HEK293 (cell line): ENCODE results near the gene FBXL7.

Source experiments
- CTCF ChIA-PET: fragments of 350-600 bp; formaldehyde crosslinking; extraction: SDS; loops from one replicate; lab custom pipeline; 2021; ENCODE audit warnings: antibody characterized with exemption; lab: Yijun Ruan, JAX
- POLR2A ChIA-PET: fragments of 300-600 bp; formaldehyde crosslinking; extraction: SDS; loops from one replicate; lab custom pipeline; 2020; ENCODE audit warnings: antibody characterized with exemption, inconsistent platforms; lab: Yijun Ruan, JAX
- H3K27ac ChIP-seq: fragments of 200-500 bp; sonication (Bioruptor generic); 2 replicates; pipeline ENCODE4 v1.5.1; 2014; ENCODE audit warnings: low read depth, low read length, control low read depth, inconsistent platforms; ENCODE audit errors: extremely low read depth
- H3K36me3 ChIP-seq, 2 experiments: fragments of 200-500 bp in 1 of 2; sonication (Bioruptor generic) in 1 of 2; 1 replicate in 1 of 2; 2 replicates in 1 of 2; pipeline ENCODE4 v1.5.1; 2014 to 2017; ENCODE audit warnings: inconsistent platforms in 2 of 2, low read length in 2 of 2; ENCODE audit not compliant: control insufficient read depth in 2 of 2, insufficient read depth in 1 of 2
- H3K4me1 ChIP-seq: fragments of 200-500 bp; sonication (Bioruptor generic); 2 replicates; pipeline ENCODE4 v1.5.1; 2014; ENCODE audit warnings: mild to moderate bottlenecking, low read length, inconsistent platforms; ENCODE audit not compliant: control insufficient read depth, insufficient read depth
- H3K4me3 ChIP-seq: 2 replicates; pipeline ENCODE4 v1.5.1; 2011; ENCODE audit warnings: low read depth, mild to moderate bottlenecking, control low read depth, low read length, moderate library complexity
- H3K9me3 ChIP-seq: fragments of 200-500 bp; sonication (Bioruptor generic); 2 replicates; pipeline ENCODE4 v1.5.1; 2014; ENCODE audit warnings: low read depth, low read length, inconsistent platforms; ENCODE audit not compliant: control insufficient read depth, insufficient read depth
- KLF16 ChIP-seq: fragments of 450-650 bp; formaldehyde crosslinking; IDR thresholded peaks from 2 replicates; pipeline ENCODE4 v1.5.1; 2017; ENCODE audit warnings: missing biosample characterization, missing genetic modification characterization
- SETDB1 ChIP-seq: IDR thresholded peaks from one replicate; pipeline ENCODE4 v1.6.1; 2017; ENCODE audit warnings: mild to moderate bottlenecking, low read length, moderate library complexity, mixed read lengths; ENCODE audit not compliant: insufficient read length
- SP2 ChIP-seq: fragments of 450-650 bp; formaldehyde crosslinking; IDR thresholded peaks from 2 replicates; pipeline ENCODE4 v1.5.1; 2016; ENCODE audit warnings: missing biosample characterization, missing genetic modification characterization
- ZBTB20 ChIP-seq: fragments of 450-650 bp; formaldehyde crosslinking; IDR thresholded peaks from 2 replicates; pipeline ENCODE4 v1.5.1; 2016; ENCODE audit warnings: missing biosample characterization, missing genetic modification characterization
- ZFP3 ChIP-seq: fragments of 450-650 bp; formaldehyde crosslinking; IDR thresholded peaks from 2 replicates; pipeline ENCODE4 v1.5.1; 2016; ENCODE audit warnings: low read depth, missing biosample characterization, missing genetic modification characterization
- ZNF37A ChIP-seq: fragments of 450-650 bp; IDR thresholded peaks from 2 replicates; pipeline ENCODE4 v1.5.1; 2018; ENCODE audit warnings: missing biosample characterization, missing genetic modification characterization
- ZNF521 ChIP-seq: fragments of 450-650 bp; formaldehyde crosslinking; IDR thresholded peaks from 2 replicates; pipeline ENCODE4 v1.5.1; 2017; ENCODE audit warnings: missing biosample characterization, mild to moderate bottlenecking, missing genetic modification characterization
- ZNF585B ChIP-seq: fragments of 450-650 bp; formaldehyde crosslinking; IDR thresholded peaks from 2 replicates; pipeline ENCODE4 v1.5.1; 2016; ENCODE audit warnings: missing biosample characterization, missing genetic modification characterization
- ZNF830 ChIP-seq: fragments of 450-650 bp; IDR thresholded peaks from 2 replicates; pipeline ENCODE4 v1.5.0; 2018; ENCODE audit warnings: missing biosample characterization, missing genetic modification characterization, low read depth, mild to moderate bottlenecking, moderate library complexity
- ZSCAN30 ChIP-seq: fragments of 450-650 bp; IDR thresholded peaks from 2 replicates; pipeline ENCODE4 v1.5.1; 2018; ENCODE audit warnings: missing biosample characterization, mild to moderate bottlenecking, missing genetic modification characterization, moderate library complexity
- TF ChIP-seq, protein P1 (sequence below): fragments of 450-650 bp; formaldehyde crosslinking; IDR thresholded peaks from 2 replicates; pipeline ENCODE4 v1.5.1; 2016; ENCODE audit warnings: missing biosample characterization, missing genetic modification characterization
- TF ChIP-seq, protein P2 (sequence below): fragments of 450-650 bp; formaldehyde crosslinking; IDR thresholded peaks from 2 replicates; pipeline ENCODE4 v1.5.1; 2016; ENCODE audit warnings: missing biosample characterization, missing genetic modification characterization
- TF ChIP-seq, protein P3 (sequence below): fragments of 450-650 bp; formaldehyde crosslinking; IDR thresholded peaks from 2 replicates; pipeline ENCODE4 v1.5.1; 2016; ENCODE audit warnings: missing biosample characterization, missing genetic modification characterization, borderline replicate concordance
- TF ChIP-seq, protein P4 (sequence below): fragments of 450-650 bp; formaldehyde crosslinking; IDR thresholded peaks from 2 replicates; pipeline ENCODE4 v1.5.1; 2016; ENCODE audit warnings: missing biosample characterization, missing genetic modification characterization
- TF ChIP-seq, protein P5 (sequence below): fragments of 450-650 bp; formaldehyde crosslinking; IDR thresholded peaks from 2 replicates; pipeline ENCODE4 v1.5.1; 2017; ENCODE audit warnings: missing biosample characterization, missing genetic modification characterization

Gene FBXL7

DNA sequence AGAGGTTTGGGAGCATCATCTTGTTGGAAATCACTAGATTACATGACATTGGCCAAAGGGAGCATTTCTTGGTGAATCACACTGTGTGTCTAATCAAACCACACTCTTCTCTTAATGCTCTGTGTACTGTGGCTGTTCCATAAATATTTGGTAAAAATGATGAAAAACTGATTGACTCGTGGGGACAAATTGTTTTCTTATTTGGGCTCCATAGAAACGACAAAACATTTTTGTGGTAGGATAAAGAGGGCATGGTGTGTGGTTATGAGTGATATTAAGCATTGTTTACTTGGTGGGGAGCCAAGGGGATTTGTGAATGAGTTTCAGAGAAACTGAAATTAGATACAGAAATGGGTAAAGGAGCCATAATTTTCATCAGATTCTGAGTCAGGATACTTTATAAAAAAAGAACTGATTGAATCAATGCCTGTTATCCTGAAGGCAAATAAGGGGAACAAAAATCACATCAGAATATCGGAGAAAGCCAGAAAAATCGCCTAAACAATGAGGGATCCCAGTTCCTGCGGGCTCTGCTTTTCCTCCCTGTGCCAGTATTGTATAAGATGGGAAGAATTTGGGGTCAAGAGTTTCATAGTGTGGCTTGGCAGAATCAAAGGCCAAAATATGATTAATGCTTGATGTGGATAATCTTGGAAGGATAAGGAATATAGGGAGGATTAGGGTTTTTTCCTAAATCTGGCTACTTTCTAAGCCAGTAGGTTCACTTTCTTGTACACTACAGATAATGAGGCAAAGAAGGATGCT, 33.3 kb downstream of the FBXL7 start:
- ChIA-PET POLR2A (no interaction called here), CTCF (interaction anchor here (0.6 kb wide), 1 partner anchor 896 kb away, joined by 4 read pairs; no protein-coding TSS in a partner anchor)
- TF ChIP-seq ZNF521 (tag by site-specific recombination) (no peak), ZNF830 (tag by site-specific recombination) (no peak), ZFP3 (no peak), SP2 (tag by site-specific recombination) (no peak), ZBTB20 (tag by site-specific recombination) (no peak), ZNF37A (tag by site-specific recombination) (no peak), KLF16 (tag by site-specific recombination) (no peak), ZSCAN30 (no peak)
- TF ChIP-seq, protein P1, sequence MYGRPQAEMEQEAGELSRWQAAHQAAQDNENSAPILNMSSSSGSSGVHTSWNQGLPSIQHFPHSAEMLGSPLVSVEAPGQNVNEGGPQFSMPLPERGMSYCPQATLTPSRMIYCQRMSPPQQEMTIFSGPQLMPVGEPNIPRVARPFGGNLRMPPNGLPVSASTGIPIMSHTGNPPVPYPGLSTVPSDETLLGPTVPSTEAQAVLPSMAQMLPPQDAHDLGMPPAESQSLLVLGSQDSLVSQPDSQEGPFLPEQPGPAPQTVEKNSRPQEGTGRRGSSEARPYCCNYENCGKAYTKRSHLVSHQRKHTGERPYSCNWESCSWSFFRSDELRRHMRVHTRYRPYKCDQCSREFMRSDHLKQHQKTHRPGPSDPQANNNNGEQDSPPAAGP (tag by site-specific recombination): no peak
- TF ChIP-seq, protein P2, sequence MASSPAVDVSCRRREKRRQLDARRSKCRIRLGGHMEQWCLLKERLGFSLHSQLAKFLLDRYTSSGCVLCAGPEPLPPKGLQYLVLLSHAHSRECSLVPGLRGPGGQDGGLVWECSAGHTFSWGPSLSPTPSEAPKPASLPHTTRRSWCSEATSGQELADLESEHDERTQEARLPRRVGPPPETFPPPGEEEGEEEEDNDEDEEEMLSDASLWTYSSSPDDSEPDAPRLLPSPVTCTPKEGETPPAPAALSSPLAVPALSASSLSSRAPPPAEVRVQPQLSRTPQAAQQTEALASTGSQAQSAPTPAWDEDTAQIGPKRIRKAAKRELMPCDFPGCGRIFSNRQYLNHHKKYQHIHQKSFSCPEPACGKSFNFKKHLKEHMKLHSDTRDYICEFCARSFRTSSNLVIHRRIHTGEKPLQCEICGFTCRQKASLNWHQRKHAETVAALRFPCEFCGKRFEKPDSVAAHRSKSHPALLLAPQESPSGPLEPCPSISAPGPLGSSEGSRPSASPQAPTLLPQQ: no peak
- TF ChIP-seq, protein P3, sequence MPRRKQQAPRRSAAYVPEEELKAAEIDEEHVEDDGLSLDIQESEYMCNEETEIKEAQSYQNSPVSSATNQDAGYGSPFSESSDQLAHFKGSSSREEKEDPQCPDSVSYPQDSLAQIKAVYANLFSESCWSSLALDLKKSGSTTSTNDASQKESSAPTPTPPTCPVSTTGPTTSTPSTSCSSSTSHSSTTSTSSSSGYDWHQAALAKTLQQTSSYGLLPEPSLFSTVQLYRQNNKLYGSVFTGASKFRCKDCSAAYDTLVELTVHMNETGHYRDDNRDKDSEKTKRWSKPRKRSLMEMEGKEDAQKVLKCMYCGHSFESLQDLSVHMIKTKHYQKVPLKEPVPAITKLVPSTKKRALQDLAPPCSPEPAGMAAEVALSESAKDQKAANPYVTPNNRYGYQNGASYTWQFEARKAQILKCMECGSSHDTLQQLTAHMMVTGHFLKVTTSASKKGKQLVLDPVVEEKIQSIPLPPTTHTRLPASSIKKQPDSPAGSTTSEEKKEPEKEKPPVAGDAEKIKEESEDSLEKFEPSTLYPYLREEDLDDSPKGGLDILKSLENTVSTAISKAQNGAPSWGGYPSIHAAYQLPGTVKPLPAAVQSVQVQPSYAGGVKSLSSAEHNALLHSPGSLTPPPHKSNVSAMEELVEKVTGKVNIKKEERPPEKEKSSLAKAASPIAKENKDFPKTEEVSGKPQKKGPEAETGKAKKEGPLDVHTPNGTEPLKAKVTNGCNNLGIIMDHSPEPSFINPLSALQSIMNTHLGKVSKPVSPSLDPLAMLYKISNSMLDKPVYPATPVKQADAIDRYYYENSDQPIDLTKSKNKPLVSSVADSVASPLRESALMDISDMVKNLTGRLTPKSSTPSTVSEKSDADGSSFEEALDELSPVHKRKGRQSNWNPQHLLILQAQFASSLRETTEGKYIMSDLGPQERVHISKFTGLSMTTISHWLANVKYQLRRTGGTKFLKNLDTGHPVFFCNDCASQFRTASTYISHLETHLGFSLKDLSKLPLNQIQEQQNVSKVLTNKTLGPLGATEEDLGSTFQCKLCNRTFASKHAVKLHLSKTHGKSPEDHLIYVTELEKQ (tag by site-specific recombination): no peak
- TF ChIP-seq, protein P4, sequence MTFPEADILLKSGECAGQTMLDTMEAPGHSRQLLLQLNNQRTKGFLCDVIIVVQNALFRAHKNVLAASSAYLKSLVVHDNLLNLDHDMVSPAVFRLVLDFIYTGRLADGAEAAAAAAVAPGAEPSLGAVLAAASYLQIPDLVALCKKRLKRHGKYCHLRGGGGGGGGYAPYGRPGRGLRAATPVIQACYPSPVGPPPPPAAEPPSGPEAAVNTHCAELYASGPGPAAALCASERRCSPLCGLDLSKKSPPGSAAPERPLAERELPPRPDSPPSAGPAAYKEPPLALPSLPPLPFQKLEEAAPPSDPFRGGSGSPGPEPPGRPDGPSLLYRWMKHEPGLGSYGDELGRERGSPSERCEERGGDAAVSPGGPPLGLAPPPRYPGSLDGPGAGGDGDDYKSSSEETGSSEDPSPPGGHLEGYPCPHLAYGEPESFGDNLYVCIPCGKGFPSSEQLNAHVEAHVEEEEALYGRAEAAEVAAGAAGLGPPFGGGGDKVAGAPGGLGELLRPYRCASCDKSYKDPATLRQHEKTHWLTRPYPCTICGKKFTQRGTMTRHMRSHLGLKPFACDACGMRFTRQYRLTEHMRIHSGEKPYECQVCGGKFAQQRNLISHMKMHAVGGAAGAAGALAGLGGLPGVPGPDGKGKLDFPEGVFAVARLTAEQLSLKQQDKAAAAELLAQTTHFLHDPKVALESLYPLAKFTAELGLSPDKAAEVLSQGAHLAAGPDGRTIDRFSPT (tag by site-specific recombination): no peak
- no peaks in the 10 kb centered on the region for H3K4me1 ChIP-seq
- H3K27ac ChIP-seq: no peak overlapping the region
- no peaks in the 10 kb centered on the region for H3K9me3 ChIP-seq
- H3K36me3 ChIP-seq: no peaks in the 10 kb centered on the region
- H3K4me3 ChIP-seq: no peak overlapping the region

DNA sequence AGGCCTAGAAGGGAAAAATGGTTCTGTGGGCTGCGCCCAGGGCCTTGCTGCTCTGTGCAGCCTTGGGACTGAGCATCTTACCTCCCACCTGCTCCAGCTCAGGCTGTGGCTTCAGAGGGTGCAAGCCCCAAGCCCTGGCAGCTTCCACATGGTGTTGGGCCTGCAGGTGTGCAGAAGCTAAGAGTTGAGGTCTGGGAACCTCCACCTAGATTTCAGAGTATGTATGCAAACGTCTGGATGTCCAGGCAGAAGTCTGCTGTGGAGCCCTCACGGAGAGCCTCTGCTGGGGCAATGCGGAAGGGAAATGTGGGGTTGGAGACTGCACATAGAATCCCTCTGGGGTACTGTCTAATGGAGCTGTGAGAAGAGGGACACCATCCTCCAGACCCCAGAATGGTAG, 36.0 kb downstream of the FBXL7 start:
- Histone ChIP-seq H3K9me3 (no peaks in the 10 kb centered on the region), H3K4me3 (no peak overlapping the region), H3K4me1 (no peaks in the 10 kb centered on the region), H3K36me3 (no peaks in the 10 kb centered on the region), H3K27ac (no peak overlapping the region)
- TF ChIP-seq ZNF585B (peak; percentile 70), SETDB1 (peak; percentile 55)
- TF ChIP-seq, protein P5, sequence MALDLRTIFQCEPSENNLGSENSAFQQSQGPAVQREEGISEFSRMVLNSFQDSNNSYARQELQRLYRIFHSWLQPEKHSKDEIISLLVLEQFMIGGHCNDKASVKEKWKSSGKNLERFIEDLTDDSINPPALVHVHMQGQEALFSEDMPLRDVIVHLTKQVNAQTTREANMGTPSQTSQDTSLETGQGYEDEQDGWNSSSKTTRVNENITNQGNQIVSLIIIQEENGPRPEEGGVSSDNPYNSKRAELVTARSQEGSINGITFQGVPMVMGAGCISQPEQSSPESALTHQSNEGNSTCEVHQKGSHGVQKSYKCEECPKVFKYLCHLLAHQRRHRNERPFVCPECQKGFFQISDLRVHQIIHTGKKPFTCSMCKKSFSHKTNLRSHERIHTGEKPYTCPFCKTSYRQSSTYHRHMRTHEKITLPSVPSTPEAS: no peak
- ChIA-PET POLR2A (no interaction called here), CTCF (no interaction called here)
